Activated CD8-positive, alpha-beta memory T cell treated with anti-CD3 and anti-CD28 coated beads, Interleukin-2, amount 50 U/mL, for 1 hour (primary cell): Measurements from ENCODE around the gene STRA6.

Source experiments
- DNase-seq: peaks from one replicate; pipeline ENCODE4 v3.0.0-alpha.2; 2020; ENCODE audit errors: extremely low read depth

STRA6 gene

GRCh38 chr15:74132681-74133651 is 69.6 kb downstream of the STRA6 start:
- DNase-seq: no peak

DNA sequence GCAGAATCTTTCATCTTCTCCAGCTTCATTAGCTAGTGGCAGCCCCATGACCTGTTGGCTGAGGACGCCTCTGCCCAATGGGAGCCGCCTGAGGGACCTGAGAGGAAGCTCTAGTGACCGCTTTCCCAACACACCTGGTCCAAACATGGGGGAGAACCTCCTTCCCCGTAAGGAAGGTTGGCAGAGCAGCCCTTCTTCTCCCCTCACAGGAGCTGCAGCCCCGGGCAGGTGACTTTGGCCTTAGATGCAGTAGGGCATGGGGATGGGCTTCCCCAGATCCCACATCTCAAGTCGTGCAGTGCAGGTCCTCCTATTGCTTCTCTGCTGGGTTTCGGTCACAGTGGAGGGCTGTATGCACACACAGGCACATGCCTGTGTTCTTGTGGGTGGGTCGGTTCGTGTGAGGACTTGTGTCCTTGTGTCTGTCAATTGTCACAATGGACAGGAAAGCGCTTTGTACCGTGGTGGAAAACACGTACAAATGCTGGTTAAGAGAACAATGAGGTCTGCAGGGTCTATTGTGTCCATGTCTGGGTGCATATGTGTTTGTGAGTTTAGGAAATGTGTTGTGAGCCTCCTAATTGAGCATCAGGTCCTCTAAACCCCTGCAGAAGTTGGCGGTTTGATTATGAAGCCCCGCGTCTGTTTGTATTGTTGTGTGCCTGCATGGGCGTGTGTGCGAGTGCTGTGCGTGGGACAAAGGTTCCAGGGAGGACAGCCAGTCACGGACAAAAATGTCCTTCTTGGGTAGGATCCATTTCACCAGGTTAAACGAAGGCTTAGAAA is 70.8 kb downstream of the STRA6 start:
- DNase-seq: no peak

DNA sequence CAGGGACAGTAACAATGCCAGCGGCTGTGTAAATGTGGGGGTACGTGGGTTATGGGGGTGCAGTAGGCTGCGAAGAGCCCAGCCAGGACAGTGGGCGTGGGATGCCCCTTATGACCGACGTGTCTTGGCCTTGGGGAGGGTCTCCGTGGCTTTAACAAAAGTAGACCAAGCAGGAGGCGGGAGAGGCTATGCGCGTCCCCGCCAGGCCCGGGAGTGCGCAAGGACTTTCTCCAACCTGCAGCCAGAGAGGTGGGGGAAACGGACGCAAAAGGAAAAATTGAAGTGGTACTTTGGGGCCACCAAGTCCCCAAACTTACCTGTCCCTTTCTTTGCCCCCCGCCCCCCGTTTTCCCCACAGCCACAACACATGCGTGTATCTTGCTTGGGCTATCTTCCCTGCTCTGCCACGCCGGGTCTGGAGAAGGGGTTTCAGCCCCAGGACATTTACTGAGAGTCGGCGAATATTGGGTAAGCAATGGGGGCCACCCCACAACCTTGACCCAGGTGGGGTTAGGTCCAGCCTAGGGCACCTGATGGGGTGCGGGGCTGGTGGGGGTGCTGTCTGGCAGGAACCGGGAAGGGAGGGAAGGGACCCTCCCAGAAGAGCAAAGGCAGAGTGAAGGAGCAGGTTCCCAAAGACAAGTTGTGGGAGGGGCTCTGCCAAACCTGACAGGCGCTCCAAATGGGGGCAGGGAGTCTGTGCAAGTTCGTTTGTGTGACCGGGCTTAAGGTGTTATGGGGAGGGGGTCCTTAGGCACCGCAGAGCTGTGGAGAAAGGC is 71.5 kb downstream of the STRA6 start:
- no peak for DNase-seq

- DNase-seq: no peak
Measured at GRCh38 chr15:74130155-74130848, 72.3 kb downstream of the STRA6 start, which contains the start of gene ISLR2. Gene ISLR2 (plus strand): TSS chr15:74130586. CDS start chr15:74132755, 2,169 bp downstream.

DNA sequence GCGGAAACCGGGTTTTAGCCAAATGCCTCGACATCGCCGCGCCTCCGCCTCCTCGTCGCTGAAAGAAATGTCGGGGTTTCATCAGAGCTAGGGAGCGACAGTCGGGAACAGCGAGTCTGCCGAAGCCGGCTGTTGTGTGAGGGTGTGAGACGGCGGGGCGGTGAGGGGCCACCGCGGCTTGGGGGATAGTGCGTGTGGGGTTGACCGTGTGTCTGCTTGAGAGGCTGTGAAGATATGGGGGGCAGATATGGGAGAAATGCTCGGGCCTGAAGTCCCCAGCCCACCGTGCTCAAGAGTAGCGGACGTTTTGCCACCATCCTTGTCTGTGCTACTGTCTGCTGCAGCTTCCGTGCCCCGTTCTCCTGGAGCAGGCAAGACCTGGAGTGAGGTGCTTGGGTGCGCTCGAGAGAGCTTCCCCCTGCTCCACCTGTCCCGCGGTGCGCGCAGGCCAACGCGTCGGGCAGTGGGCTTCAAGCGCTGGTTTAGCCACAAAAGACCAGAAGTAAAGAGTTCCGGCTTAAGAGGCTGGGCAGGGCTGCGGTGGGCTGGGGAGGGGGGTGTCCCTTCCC is 72.9 kb downstream of the STRA6 start:
- DNase-seq: no peak
